Keratinocyte (primary cell): ENCODE measurements around the gene TM9SF2. TPM values are rescaled to one million over a fixed set of nuclear protein-coding genes. Genes with fewer than 3 reads are reported as not detected.

Source experiments
- DNase-seq: peaks from one replicate; pipeline ENCODE4 v3.0.0-alpha.2; 2011; ENCODE audit warnings: low read depth, missing footprints, low spot score
- FAIRE-seq: peaks from 2 replicates; lab custom pipeline; 2011; peaks lifted over from hg19 to GRCh38; lab: Jason Lieb, UNC
- H2AFZ ChIP-seq: 2 replicates; pipeline ENCODE4 v1.6.0; 2012; ENCODE audit warnings: low read length, control low read depth, inconsistent platforms; ENCODE audit not compliant: control insufficient read depth
- H3K27ac ChIP-seq: 2 replicates; pipeline ENCODE4 v1.5.1; 2011; ENCODE audit warnings: low read length; ENCODE audit not compliant: control insufficient read depth, insufficient read depth
- H3K27me3 ChIP-seq: 3 replicates; pipeline ENCODE4 v1.6.0; 2011; ENCODE audit warnings: low read length; ENCODE audit not compliant: control insufficient read depth, insufficient read depth; ENCODE audit errors: extremely low read depth
- H3K36me3 ChIP-seq, 2 experiments: 2 replicates in 1 of 2; 3 replicates in 1 of 2; pipeline ENCODE4 v1.5.1; 2011; ENCODE audit warnings: low read length in 2 of 2, mild to moderate bottlenecking in 1 of 2; ENCODE audit not compliant: control insufficient read depth in 2 of 2, insufficient read depth in 2 of 2; ENCODE audit errors: extremely low read depth in 1 of 2
- H3K4me1 ChIP-seq: 3 replicates; pipeline ENCODE4 v1.5.1; 2011; ENCODE audit warnings: low read length; ENCODE audit not compliant: control insufficient read depth, insufficient read depth; ENCODE audit errors: extremely low read depth
- H3K4me2 ChIP-seq: 3 replicates; pipeline ENCODE4 v1.6.0; 2011; ENCODE audit warnings: low read depth, low read length; ENCODE audit not compliant: control insufficient read depth, insufficient read depth; ENCODE audit errors: extremely low read depth
- H3K4me3 ChIP-seq, 3 experiments: fragments of 200-600 bp in 1 of 3; sonication (generic) in 1 of 3; 2 replicates in 2 of 3; 3 replicates in 1 of 3; pipeline ENCODE4 v1.5.1; 2011 to 2016; ENCODE audit warnings: low read length in 3 of 3, mild to moderate bottlenecking in 3 of 3, control low read depth in 2 of 3, inconsistent platforms in 1 of 3, low read depth in 1 of 3, mixed read lengths in 1 of 3, mixed run types in 1 of 3, moderate library complexity in 1 of 3; ENCODE audit not compliant: control insufficient read depth in 2 of 3, insufficient read depth in 2 of 3; ENCODE audit errors: extremely low read depth in 1 of 3
- H3K79me2 ChIP-seq: 2 replicates; pipeline ENCODE4 v1.6.0; 2012; ENCODE audit warnings: low read length; ENCODE audit not compliant: control insufficient read depth, insufficient read depth
- H3K9ac ChIP-seq: 3 replicates; pipeline ENCODE4 v1.6.0; 2011; ENCODE audit warnings: low read length; ENCODE audit not compliant: control insufficient read depth, insufficient read depth; ENCODE audit errors: extremely low read depth
- H3K9me1 ChIP-seq: 3 replicates; pipeline ENCODE4 v1.6.0; 2011; ENCODE audit warnings: low read length; ENCODE audit not compliant: control insufficient read depth, insufficient read depth; ENCODE audit errors: extremely low read depth
- H3K9me3 ChIP-seq: 2 replicates; pipeline ENCODE4 v1.5.1; 2012; ENCODE audit warnings: low read depth, low read length; ENCODE audit not compliant: control insufficient read depth
- H4K20me1 ChIP-seq: 3 replicates; pipeline ENCODE4 v1.6.0; 2011; ENCODE audit warnings: low read length; ENCODE audit not compliant: control insufficient read depth, insufficient read depth; ENCODE audit errors: extremely low read depth
- EZH2 ChIP-seq: IDR thresholded peaks from one replicate; pipeline ENCODE4 v1.6.1; 2012; ENCODE audit warnings: inconsistent platforms, mild to moderate bottlenecking, low read length, moderate library complexity
- dilution Hi-C: fragments of 300-500 bp; cut with MboI; formaldehyde crosslinking; loops from one replicate; pipeline ENCODE4 v1.7.0; 2020; ENCODE audit warnings: low sequenced_read_pairs; ENCODE audit not compliant: extremely low pct_ligation_motif_present
- polyA plus RNA-seq, 5 experiments: library from polyadenylated mRNA; depleted of rRNA in 3 of 5; stranded (reverse) in 3 of 5; stranded (forward) in 1 of 5; unstranded in 1 of 5; fragments of >200 nt; gene quantifications; 1 replicate in 1 of 5; 2 replicates in 3 of 5; 3 replicates in 1 of 5; pipeline versions ENCODE4 v1.2.1 to v1.2.3, GENCODE V29; 2011 to 2012; ENCODE audit warnings: missing spikeins in 2 of 5, low read depth in 1 of 5, low replicate concordance in 1 of 5
- TF ChIP-seq, protein P1 (sequence below), 3 experiments: IDR thresholded peaks in 1 of 3; conservative IDR thresholded peaks in 1 of 3; optimal IDR thresholded peaks in 1 of 3; 2 replicates in 2 of 3; 3 replicates in 1 of 3; pipeline versions ENCODE3 to v1.5.1; 2011; ENCODE audit warnings: low read length in 3 of 3, mild to moderate bottlenecking in 3 of 3, moderate library complexity in 2 of 3, control low read depth in 1 of 3, inconsistent platforms in 1 of 3; ENCODE audit not compliant: insufficient read depth in 2 of 3; ENCODE audit errors: extremely low read depth in 1 of 3

TM9SF2 gene
- polyA plus RNA-seq, 1 donor (not counting 4 experiments of a cell fraction or from before 2014, with no cell fraction given), result 134 TPM

- no peak overlapping the region for H3K9ac ChIP-seq
- no peaks in the 10 kb centered on the region for H3K9me1 ChIP-seq
- no peak overlapping the region for H3K4me3 ChIP-seq
- H3K4me2 ChIP-seq, result peak overlapping the region; percentile 22
- dilution Hi-C loops, result no loop called here
- no peaks in the 10 kb centered on the region for H3K79me2 ChIP-seq
- no peak for TF ChIP-seq EZH2
- TF ChIP-seq, protein P1, sequence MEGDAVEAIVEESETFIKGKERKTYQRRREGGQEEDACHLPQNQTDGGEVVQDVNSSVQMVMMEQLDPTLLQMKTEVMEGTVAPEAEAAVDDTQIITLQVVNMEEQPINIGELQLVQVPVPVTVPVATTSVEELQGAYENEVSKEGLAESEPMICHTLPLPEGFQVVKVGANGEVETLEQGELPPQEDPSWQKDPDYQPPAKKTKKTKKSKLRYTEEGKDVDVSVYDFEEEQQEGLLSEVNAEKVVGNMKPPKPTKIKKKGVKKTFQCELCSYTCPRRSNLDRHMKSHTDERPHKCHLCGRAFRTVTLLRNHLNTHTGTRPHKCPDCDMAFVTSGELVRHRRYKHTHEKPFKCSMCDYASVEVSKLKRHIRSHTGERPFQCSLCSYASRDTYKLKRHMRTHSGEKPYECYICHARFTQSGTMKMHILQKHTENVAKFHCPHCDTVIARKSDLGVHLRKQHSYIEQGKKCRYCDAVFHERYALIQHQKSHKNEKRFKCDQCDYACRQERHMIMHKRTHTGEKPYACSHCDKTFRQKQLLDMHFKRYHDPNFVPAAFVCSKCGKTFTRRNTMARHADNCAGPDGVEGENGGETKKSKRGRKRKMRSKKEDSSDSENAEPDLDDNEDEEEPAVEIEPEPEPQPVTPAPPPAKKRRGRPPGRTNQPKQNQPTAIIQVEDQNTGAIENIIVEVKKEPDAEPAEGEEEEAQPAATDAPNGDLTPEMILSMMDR (optimal IDR thresholded peaks at IDR 0.05 in 1 of 3, IDR thresholded peaks at IDR 0.05 in 1 of 3, conservative IDR thresholded peaks at IDR 0.05 in 1 of 3; ENCODE audit: extremely low read depth in 1 of 3, insufficient read depth in 2 of 3, low read length in 3 of 3), result no peak
- H4K20me1 ChIP-seq, result no peaks in the 10 kb centered on the region
- no peak for DNase-seq
- no peaks in the 10 kb centered on the region for H3K27me3 ChIP-seq
- no peak overlapping the region for H3K27ac ChIP-seq
- FAIRE-seq, result no peak
- no peaks in the 10 kb centered on the region for H3K4me1 ChIP-seq
- H3K9me3 ChIP-seq, result no peaks in the 10 kb centered on the region
- peak overlapping the region; percentile 10 for H2AFZ ChIP-seq
- no peaks in the 10 kb centered on the region for H3K36me3 ChIP-seq
Measured at GRCh38 chr13:99471221-99472121, 29.8 kb upstream of the TM9SF2 start.

DNA sequence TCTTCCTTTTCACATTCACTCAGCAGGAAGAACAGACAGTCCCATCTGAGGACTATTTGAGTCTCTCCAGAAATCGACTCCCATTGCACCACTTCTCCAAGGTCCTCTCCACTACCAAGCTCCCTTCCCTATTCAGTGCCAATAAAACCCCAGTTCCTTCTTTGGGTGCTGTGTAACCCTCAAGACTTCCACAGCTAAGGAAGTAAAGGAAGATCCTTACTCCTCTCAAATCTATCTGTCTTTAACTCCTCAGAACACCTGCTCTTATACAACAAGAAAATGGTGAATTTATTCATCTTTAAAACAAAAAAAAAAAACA lies 29.2 kb upstream of the TM9SF2 start:
- Histone ChIP-seq H3K79me2 (no peaks in the 10 kb centered on the region), H3K27me3 (no peaks in the 10 kb centered on the region), H3K9me1 (no peaks in the 10 kb centered on the region), H3K36me3 (no peaks in the 10 kb centered on the region), H3K9me3 (no peaks in the 10 kb centered on the region), H3K4me2 (no peak overlapping the region), H3K4me1 (no peaks in the 10 kb centered on the region), H3K9ac (no peak overlapping the region), H4K20me1 (no peaks in the 10 kb centered on the region), H3K4me3 (no peak overlapping the region), H2AFZ (no peak overlapping the region), H3K27ac (no peak overlapping the region)
- DNase-seq (no peak), FAIRE-seq (no peak)
- dilution Hi-C loops, result no loop called here
- TF ChIP-seq EZH2, result no peak
- TF ChIP-seq, protein P1 (optimal IDR thresholded peaks at IDR 0.05 in 1 of 3, IDR thresholded peaks at IDR 0.05 in 1 of 3, conservative IDR thresholded peaks at IDR 0.05 in 1 of 3; ENCODE audit: extremely low read depth in 1 of 3, insufficient read depth in 2 of 3, low read length in 3 of 3), result no peak
